ENCODE measurements around the gene KRTAP3-2.

KRTAP3-2 gene

GRCh38 chr17:40963838-40964237 is 35.9 kb downstream of the KRTAP3-2 start:
- DNase-seq (ENCODE audit: low spot score) = peak; percentile 49

GRCh38 chr17:40962059-40962561 is 37.6 kb downstream of the KRTAP3-2 start:
- no peak for DNase-seq (ENCODE audit: low spot score)

- DNase-seq (ENCODE audit: low spot score) = no peak
Measured at GRCh38 chr17:40961591-40961990, 38.1 kb downstream of the KRTAP3-2 start.

GRCh38 chr17:40960144-40960543 is 39.6 kb downstream of the KRTAP3-2 start:
- DNase-seq (ENCODE audit: low spot score) = no peak

GRCh38 chr17:40958086-40958953 is 41.4 kb downstream of the KRTAP3-2 start:
- no peak for DNase-seq (ENCODE audit: low spot score)

GRCh38 chr17:40956401-40957254 is 43.1 kb downstream of the KRTAP3-2 start:
- peak; percentile 80 for DNase-seq (ENCODE audit: low spot score)

- DNase-seq (ENCODE audit: low spot score) = peak; percentile 36
Measured at GRCh38 chr17:40953881-40954280, 45.8 kb downstream of the KRTAP3-2 start.

- no peak for DNase-seq (ENCODE audit: low spot score)
Measured at GRCh38 chr17:40952661-40953060, 47.0 kb downstream of the KRTAP3-2 start.

- no peak for DNase-seq (ENCODE audit: low spot score)
Measured at GRCh38 chr17:40952154-40952553, 47.6 kb downstream of the KRTAP3-2 start.

GRCh38 chr17:40951011-40951622 is 48.6 kb downstream of the KRTAP3-2 start:
- DNase-seq (ENCODE audit: low spot score) = no peak

GRCh38 chr17:40950176-40950575 is 49.5 kb downstream of the KRTAP3-2 start:
- DNase-seq (ENCODE audit: low spot score) = no peak

- no peak for DNase-seq (ENCODE audit: low spot score)
Measured at GRCh38 chr17:40949418-40949817, 50.3 kb downstream of the KRTAP3-2 start.

All from COLO829 (cell line).